Left ventricle myocardium inferior (tissue), 1 donor: ENCODE data around the gene TLR6. TPM values are rescaled to one million over a fixed set of nuclear protein-coding genes. Genes with fewer than 3 reads are reported as not detected.
"Not testable (repeated sequence)": the region's sequence is repeated elsewhere in the genome, so short reads cannot be mapped to it uniquely, and the experiment has no call there.

Source experiments
- DNase-seq: peaks from one replicate; pipeline ENCODE4 v3.0.0-alpha.2; 2020
- H3K27ac ChIP-seq: fragments of 200-600 bp; replicated peaks from 2 replicates; pipeline ENCODE4 v1.8.0; 2021
- H3K27me3 ChIP-seq: fragments of 200-600 bp; 2 replicates; pipeline ENCODE4 v1.8.0; 2021; ENCODE audit warnings: low read depth
- H3K36me3 ChIP-seq: fragments of 200-600 bp; 2 replicates; pipeline ENCODE4 v1.8.0; 2021
- H3K4me1 ChIP-seq: fragments of 200-600 bp; 2 replicates; pipeline ENCODE4 v1.8.0; 2021
- H3K4me3 ChIP-seq: fragments of 200-600 bp; 2 replicates; pipeline ENCODE4 v1.8.0; 2021; ENCODE audit warnings: mild to moderate bottlenecking, moderate library complexity
- H3K9me3 ChIP-seq: fragments of 200-600 bp; replicated peaks from 2 replicates; pipeline ENCODE4 v1.8.0; 2021
- intact Hi-C: fragments of 100-400 bp; cut with micrococcal nuclease; formaldehyde crosslinking; loops from one replicate; pipeline ENCODE4 v1.11.0; 2022
- total RNA-seq: library from RNA; stranded (reverse); fragmentation: NEBNext Ultra II Directional; extraction: Animal tissue kit (Norgen Biotek cat#: 25700); gene quantifications from one replicate; pipeline ENCODE4 v1.2.1, GENCODE V29; 2021
- TF ChIP-seq, protein P1 (sequence below): fragments of 200-600 bp; IDR thresholded peaks from 2 replicates; pipeline ENCODE4 v1.8.0; 2021; ENCODE audit warnings: antibody characterized with exemption, mild to moderate bottlenecking, borderline replicate concordance
- donor health status: DM: no; HTN: yes; CAD: no; lungs with severe emphysema.

The TLR6 gene
- total RNA-seq, 1 donor from 2014 or later: 0.71 TPM

DNA sequence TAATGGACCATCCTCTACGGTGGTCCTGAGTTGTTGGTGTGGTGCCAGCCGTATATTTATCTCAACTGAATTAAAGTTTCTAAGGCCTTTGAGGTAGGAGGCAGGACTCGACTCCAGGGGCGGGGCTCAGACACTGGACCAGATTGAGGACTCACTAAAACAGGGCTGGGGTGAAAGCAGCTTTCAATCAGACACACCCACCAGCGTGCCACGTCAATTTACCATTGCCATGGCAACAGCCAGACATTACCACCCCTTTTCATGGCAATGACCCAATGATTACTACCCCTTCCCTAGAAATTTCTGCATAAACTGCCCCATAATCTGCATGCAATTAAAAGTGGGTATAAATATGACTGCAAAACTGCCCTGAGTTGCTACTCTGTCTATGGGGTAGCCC is 45.3 kb downstream of the TLR6 start:
- Histone ChIP-seq H3K27ac (no peak overlapping the region), H3K4me1 (no peaks in the 10 kb centered on the region), H3K36me3 (no peaks in the 10 kb centered on the region), H3K9me3 (peaks cover 6% of the 10 kb centered on the region), H3K27me3 (no peaks in the 10 kb centered on the region), H3K4me3 (no peak overlapping the region)
- DNase-seq: no peak
- TF ChIP-seq, protein P1, sequence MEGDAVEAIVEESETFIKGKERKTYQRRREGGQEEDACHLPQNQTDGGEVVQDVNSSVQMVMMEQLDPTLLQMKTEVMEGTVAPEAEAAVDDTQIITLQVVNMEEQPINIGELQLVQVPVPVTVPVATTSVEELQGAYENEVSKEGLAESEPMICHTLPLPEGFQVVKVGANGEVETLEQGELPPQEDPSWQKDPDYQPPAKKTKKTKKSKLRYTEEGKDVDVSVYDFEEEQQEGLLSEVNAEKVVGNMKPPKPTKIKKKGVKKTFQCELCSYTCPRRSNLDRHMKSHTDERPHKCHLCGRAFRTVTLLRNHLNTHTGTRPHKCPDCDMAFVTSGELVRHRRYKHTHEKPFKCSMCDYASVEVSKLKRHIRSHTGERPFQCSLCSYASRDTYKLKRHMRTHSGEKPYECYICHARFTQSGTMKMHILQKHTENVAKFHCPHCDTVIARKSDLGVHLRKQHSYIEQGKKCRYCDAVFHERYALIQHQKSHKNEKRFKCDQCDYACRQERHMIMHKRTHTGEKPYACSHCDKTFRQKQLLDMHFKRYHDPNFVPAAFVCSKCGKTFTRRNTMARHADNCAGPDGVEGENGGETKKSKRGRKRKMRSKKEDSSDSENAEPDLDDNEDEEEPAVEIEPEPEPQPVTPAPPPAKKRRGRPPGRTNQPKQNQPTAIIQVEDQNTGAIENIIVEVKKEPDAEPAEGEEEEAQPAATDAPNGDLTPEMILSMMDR: no peak
- intact Hi-C loops: no loop called here

DNA sequence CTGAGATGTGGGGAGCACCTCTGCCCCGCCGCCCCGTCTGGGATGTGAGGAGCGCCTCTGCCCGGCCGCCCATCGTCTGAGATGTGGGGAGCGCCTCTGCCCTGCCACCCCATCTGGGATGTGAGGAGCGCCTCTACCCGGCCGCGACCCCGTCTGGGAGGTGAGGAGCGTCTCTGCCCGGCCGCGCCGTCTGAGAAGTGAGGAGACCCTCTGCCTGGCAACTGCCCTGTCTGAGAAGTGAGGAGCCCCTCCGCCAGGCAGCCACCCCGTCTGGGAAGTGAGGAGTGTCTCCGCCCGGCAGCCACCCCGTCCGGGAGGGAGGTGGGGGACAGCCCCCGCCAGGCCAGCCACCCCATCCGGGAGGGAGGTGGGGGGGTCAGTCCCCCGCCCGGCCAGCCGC is 49.2 kb downstream of the TLR6 start:
- H3K4me3 ChIP-seq, DNase-seq, H3K27me3 ChIP-seq, intact Hi-C loops, H3K9me3 ChIP-seq, H3K27ac ChIP-seq, H3K36me3 ChIP-seq: not testable (repeated sequence)
- peaks cover 20% of the 10 kb centered on the region for H3K4me1 ChIP-seq

DNA sequence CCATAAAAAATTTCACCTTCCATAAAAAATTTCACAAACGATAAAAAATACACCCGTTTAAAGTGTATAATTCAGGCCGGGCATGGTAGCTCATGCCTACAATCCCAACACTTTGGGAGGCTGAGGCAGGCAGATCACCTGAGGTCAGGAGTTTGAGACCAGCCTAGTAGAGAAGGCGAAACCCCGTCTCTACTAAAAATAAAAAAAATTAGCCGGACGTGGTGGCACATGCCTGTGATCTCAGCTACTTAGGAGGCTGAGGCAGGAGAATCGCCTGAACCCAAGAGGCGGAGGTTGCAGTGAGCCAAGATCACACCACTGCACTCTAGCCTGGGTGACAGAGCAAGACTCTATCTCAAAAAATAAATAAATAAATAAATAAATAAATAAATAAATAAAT is 50.4 kb downstream of the TLR6 start:
- peaks cover 20% of the 10 kb centered on the region for H3K4me1 ChIP-seq
- intact Hi-C loops, H3K9me3 ChIP-seq, DNase-seq, H3K27me3 ChIP-seq: not testable (repeated sequence)
- H3K36me3 ChIP-seq: peaks cover 10% of the 10 kb centered on the region
- H3K4me3 ChIP-seq: peak overlapping the region; percentile 55
- H3K27ac ChIP-seq: peak overlapping the region; percentile 81

DNA sequence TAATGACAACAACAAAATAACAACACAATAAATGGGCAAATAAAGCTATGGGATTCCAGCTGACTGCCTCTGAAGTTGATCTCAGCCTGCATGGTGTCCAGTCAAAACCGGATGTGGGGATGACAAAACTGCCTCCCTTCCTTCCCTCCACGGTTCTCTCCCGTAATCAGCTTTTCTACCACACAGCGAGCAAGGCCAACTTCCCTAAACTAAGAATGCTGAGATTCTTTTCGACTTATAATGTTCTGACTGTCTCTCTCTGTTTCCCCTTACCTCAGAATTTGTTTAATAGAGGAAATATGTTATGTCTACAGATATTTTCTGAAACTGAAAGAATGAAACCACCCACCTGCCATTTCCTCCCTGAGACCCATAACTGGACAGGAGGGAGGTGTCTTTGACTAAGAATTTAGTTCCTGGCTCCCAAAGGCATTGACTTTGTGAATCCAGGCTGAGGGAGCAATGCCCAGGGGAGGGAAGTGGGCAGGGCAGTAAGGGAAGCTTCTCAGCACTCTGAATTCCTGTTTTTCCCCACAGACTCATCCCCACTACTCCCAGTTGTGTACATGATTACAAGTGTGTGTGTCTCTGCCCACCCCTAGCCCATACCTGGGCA is 51.0 kb downstream of the TLR6 start:
- TF ChIP-seq, protein P1: no peak
- Histone ChIP-seq H3K4me1 (peaks cover 20% of the 10 kb centered on the region), H3K36me3 (peaks cover 14% of the 10 kb centered on the region), H3K4me3 (peak overlapping the region; percentile 55), H3K27ac (peak overlapping the region; percentile 81), H3K9me3 (no peaks in the 10 kb centered on the region), H3K27me3 (no peaks in the 10 kb centered on the region)
- intact Hi-C loops: no loop called here
- DNase-seq: peak; percentile 17

DNA sequence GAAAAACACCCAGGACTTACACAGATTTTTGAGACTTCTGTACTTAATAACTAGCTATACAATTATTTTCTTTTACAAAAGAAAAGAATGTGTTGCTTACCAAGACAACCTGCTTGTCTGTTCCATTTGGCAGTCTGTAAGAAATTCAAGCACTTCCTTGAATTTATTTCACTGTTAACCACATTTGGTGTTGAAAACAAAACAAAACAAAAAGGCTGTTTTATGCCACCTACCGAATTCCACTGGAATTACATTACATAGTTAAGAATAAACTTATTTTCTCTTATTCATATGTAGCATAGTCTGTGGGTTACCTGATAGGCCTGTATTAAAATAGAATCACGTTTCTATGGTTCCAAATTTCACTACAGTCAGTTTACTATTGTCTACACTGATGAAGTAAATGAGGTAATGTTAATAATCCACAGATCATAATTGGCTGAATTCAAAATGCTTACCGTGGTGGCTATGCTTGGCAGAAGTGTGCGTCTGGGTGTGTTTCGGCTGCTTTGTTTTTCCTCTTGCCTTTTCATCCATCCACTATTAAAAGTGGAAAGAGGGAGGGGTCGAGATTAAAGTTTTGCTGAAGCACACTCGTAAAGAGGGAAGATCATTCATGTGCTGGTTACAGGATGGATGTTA is 51.8 kb downstream of the TLR6 start, which contains the start of gene TLR1:
TLR1 (minus strand) TSS at position 138 of the 642 bp plus-strand sequence. CDS start 5,960 bp downstream, outside the sequence.
- TF ChIP-seq, protein P1: peak; percentile 62
- H3K4me1 ChIP-seq: peaks cover 20% of the 10 kb centered on the region
- peaks cover 4% of the 10 kb centered on the region for H3K9me3 ChIP-seq
- DNase-seq: no peak
- H3K27ac ChIP-seq: peak within 1 kb of the TSS; percentile 81
- no peaks in the 10 kb centered on the region for H3K27me3 ChIP-seq
- peaks cover 22% of the 10 kb centered on the region for H3K36me3 ChIP-seq
- intact Hi-C loops: no loop called here
- H3K4me3 ChIP-seq: peak within 1 kb of the TSS; percentile 55

DNA sequence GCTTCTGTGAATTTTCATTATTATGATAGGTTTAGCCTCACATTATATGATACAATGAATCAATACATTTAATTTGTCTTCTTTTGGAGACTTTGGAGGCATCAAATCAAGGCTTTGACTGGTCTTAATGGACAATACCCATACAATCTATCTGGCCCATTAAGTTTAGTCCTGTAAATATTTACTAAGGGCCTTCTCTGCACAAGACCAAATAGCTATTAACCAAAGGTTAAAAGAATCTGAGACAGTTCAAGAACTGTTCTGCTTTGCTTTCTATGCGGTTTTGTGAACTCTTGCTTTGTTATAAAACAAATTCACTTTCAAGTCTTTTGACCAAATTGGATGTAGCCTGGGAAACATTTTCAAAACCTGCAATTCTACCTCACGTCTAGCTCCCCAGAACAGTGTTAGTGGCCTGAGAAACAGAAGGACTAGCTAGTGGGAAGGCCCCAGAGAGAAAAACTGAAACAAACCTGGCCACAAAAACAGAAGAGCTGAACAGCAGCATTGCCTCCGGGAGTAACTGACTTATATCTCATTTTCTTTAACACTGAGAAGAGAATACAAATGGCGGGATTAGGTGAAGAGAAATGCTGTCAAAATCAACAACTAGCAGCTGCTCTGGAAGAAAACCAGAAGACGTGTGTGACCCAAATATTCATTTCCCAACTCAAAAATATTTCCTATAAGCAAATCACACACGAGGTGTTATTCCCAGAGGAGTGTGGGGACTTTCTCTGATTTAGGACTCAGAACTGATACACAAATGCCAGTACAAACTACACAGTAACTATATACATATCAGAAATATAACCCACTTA is 52.6 kb downstream of the TLR6 start:
- Histone ChIP-seq H3K4me3 (peak overlapping the region; percentile 55), H3K27me3 (no peaks in the 10 kb centered on the region), H3K9me3 (peaks cover 11% of the 10 kb centered on the region), H3K36me3 (peaks cover 30% of the 10 kb centered on the region), H3K27ac (peak overlapping the region; percentile 81), H3K4me1 (peaks cover 20% of the 10 kb centered on the region)
- TF ChIP-seq, protein P1: no peak
- intact Hi-C loops: no loop called here
- DNase-seq: no peak
